ENCODE data around the gene PACRG. TPM values are rescaled to one million over a fixed set of nuclear protein-coding genes. Genes with fewer than 3 reads are reported as not detected.

PACRG gene
- polyA plus RNA-seq, 4 donors = 10.9 to 21.0 (median 15.7) TPM

GRCh38 chr6:163189609-163190008 lies 461.8 kb downstream of the PACRG start:
- no peak for DNase-seq (ENCODE audit: low read depth in 4 of 4, low spot score in 3 of 4)

GRCh38 chr6:163190786-163191185 lies 463.0 kb downstream of the PACRG start:
- no peak for DNase-seq (ENCODE audit: low read depth in 4 of 4, low spot score in 3 of 4)

- DNase-seq (ENCODE audit: low read depth in 4 of 4, low spot score in 3 of 4) = no peak
These were observed 464.1 kb downstream of the PACRG start for GRCh38 chr6:163191704-163192537.

DNA sequence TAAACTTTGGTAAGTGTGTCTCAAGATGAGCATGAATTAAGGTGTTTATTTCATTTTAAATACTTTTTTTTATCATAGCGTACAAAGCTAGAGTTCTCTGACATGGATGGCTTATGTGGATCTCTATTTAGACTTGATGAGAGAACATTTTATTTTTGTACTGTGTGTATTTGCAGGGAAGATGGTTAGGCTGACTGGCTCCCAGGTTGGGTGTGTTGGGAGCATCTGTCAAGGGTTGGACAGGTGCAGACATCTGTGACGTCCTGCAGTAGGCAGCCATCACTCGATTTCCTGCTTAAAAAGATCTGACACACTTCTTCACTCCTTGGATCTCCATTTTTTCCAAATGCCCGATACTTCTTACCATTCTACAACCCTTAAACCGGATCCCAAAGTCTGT lies 464.8 kb downstream of the PACRG start:
- DNase-seq (ENCODE audit: low read depth in 4 of 4, low spot score in 3 of 4) = no peak

- DNase-seq (ENCODE audit: low read depth in 4 of 4, low spot score in 3 of 4) = no peak
These were observed 465.6 kb downstream of the PACRG start for GRCh38 chr6:163193326-163193725.

DNA sequence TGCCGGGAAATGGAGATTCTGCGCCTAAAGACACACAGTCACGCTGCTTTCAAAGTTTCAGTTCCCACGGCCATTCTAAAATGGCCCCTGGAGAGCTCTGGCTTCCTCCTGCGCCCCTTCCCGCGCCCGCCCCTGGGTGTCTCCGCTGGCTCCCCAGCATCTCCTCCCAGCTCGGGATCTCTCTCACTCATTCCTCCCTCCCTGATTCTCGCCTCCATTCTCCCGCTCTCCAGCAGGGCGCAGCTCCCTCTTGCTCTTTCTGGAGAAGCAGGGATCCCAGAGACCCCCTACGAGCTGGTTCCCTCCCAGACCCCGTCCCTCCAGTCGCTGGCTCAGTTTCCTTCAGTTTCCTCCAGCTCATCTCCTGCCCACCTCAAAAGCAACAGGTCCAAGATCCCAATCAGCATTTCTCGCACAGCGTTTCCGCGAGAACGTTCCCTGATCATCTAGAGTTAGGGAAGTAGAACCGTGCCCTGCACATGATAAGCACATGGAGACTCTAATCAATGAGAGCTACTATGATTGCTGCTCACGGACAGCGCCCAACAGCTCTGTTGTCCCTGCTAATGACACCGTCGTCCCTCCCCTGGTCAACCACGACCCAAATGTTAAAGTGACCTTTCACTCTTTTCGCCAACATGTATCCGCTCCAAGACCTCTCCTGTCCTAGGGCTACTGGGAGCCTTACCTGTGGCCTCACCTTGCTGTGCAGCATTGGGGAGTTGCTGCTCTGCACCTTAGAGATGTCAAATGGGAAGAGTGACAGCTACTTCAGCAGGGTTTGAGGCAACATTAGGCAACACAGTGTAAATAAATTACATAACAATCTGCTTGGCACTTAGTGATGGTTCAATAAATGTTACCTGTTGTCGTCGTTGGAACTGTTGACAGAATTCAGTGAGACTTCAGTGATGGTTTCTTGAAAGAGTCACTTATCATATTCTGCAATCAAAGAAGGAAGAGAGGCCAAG lies 468.2 kb downstream of the PACRG start:
- DNase-seq (ENCODE audit: low read depth in 4 of 4, low spot score in 3 of 4) = no peak

GRCh38 chr6:163197839-163198238 lies 470.1 kb downstream of the PACRG start:
- DNase-seq (ENCODE audit: low read depth in 4 of 4, low spot score in 3 of 4) = no peak

DNA sequence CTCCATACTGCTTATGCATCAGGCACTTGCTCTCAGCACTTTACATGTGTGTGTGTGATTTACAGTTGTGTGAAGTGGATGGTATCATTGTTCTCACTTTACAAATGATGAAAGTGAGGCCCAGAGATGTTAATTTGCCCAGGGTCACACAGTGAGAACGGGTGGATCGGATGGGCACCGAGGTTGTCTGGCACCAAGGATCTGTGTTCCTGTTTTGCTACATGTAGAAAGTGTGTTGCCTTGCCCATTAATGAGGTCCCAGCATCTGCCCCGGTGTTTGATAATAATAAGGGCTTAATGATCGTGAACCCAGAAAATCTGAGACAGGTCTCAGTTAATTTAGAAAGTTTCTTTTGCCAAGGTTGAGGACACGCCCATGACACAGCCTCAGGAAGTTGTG lies 470.6 kb downstream of the PACRG start:
- DNase-seq (ENCODE audit: low read depth in 4 of 4, low spot score in 3 of 4) = no peak

GRCh38 chr6:163199371-163199770 lies 471.6 kb downstream of the PACRG start:
- DNase-seq (ENCODE audit: low read depth in 4 of 4, low spot score in 3 of 4) = no peak

DNA sequence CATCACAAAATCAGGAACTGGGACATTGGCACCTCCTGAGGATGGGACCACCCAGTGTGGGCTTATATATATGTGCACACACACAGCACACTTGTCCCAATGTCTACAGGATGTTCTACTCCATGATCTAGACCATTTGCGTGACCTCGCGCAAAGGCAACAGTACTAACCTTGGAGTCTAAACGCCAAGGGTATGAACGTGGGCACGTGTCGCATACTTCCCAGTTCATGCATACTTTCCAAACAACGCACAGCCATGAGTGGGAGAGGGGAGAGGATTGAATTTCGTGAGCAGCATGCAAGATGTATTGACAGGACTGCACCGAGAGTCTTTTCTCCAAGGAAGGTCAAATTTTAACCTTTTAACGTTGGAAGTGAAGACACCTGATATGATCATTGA lies 472.5 kb downstream of the PACRG start:
- DNase-seq (ENCODE audit: low read depth in 4 of 4, low spot score in 3 of 4) = no peak

GRCh38 chr6:163200694-163201093 lies 472.9 kb downstream of the PACRG start:
- DNase-seq (ENCODE audit: low read depth in 4 of 4, low spot score in 3 of 4) = no peak

- no peak for DNase-seq (ENCODE audit: low read depth in 4 of 4, low spot score in 3 of 4)
These were observed 474.1 kb downstream of the PACRG start for GRCh38 chr6:163201855-163202254.

GRCh38 chr6:163206196-163206595 lies 478.4 kb downstream of the PACRG start:
- no peak for DNase-seq (ENCODE audit: low read depth in 4 of 4, low spot score in 3 of 4)

DNA sequence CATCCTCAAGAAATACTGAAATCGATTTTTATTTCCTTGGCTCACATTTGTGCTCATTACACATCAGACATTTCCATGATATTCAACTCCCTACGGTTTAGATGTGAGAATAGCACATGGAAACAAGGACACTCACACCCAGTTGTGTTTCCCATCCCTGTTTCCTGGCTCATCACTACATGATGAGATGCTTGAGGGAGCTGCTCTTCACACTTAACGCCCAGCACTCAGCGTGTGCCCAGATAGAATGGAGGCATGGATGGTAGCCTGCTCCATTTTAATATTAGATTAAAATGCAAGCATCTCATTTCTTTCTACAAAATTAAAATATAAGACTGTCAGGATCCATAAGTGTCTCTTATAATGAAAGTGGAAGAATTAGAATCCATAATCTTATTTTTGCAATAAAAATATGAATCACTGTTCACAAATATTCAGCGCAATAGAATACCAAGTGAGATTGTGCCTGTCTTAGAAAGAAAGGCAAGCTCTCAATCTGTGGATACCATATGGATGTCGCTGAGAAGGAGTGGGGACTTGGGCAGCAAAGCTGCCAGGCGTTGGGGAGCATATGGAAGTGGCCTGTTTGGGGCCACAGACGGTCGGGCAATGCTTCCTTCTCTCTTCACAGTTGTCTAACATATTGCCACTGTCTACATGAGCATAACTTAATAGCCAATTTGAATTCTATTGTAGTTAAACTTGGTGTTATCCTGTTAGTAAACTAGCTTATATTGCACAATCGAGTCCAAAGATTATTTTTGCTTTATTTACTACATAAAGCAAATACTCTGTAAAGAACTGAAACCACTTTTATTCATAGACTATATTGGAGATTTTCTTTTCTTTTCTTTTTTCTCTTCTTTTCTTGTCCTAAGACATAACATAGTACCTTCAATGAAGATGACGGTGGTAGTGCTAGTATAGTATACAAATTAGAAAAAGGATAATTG lies 479.9 kb downstream of the PACRG start:
- DNase-seq (ENCODE audit: low read depth in 4 of 4, low spot score in 3 of 4) = no peak

GRCh38 chr6:163209005-163209404 lies 481.2 kb downstream of the PACRG start:
- DNase-seq (ENCODE audit: low read depth in 4 of 4, low spot score in 3 of 4) = no peak

- no peak for DNase-seq (ENCODE audit: low read depth in 4 of 4, low spot score in 3 of 4)
These were observed 484.3 kb downstream of the PACRG start for GRCh38 chr6:163212123-163212522.

GRCh38 chr6:163214259-163214658 lies 486.5 kb downstream of the PACRG start:
- DNase-seq (ENCODE audit: low read depth in 4 of 4, low spot score in 3 of 4) = no peak

DNA sequence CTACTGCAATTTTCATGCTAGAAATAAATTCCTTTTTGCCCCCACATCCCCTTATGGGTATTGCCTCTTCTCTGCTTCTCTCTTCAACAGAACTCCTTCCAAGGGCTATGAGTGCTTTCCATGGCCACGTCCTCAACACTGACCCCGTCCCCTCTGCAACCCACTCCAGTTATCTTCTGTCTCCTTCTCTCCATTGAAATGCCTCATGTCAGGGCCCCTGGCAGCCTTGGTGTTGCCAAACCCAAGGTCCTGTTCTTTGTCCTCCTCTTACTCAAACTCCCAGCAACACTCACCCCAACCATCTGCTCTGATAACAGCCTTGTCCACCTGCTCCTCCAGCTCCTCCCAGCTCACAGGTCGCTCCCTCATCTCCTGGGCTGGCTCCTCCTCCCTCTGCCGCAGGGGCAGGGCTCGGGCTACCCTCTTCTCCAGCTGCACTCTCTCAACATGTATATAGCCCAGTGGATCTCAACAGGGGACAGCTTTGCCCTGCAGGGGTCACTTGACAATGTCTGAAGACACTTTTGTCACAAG lies 490.7 kb downstream of the PACRG start:
- no peak for DNase-seq (ENCODE audit: low read depth in 4 of 4, low spot score in 3 of 4)

- no peak for DNase-seq (ENCODE audit: low read depth in 4 of 4, low spot score in 3 of 4)
These were observed 498.5 kb downstream of the PACRG start for GRCh38 chr6:163226181-163226835.
